SK-N-MC (cell line): ENCODE results near the gene PPFIBP2.

Experiments
- EZH2 ChIP-seq: fragments of 200-600 bp; sonication (generic); IDR thresholded peaks from one replicate; pipeline ENCODE4 v1.6.1; 2017; ENCODE audit warnings: antibody characterized with exemption
- POLR2AphosphoS5 ChIP-seq: IDR thresholded peaks from 2 replicates; pipeline ENCODE4 v1.6.1; 2012; ENCODE audit warnings: mild to moderate bottlenecking, low read depth, low read length, borderline replicate concordance

- TF ChIP-seq EZH2 (no peak), POLR2AphosphoS5 (no peak)
Observed at GRCh38 chr11:7584910-7585309, 71.1 kb downstream of the PPFIBP2 start.
